PFSK-1 (cell line): ENCODE results near the gene C3orf20.

Experiments used
- REST ChIP-seq, 2 experiments: IDR thresholded peaks; 2 replicates each; pipeline versions ENCODE4 v1.6.1 to v1.8.0; 2011 to 2012; ENCODE audit warnings: low read depth in 2 of 2, low read length in 2 of 2, control low read depth in 1 of 2, inconsistent platforms in 1 of 2, mild to moderate bottlenecking in 1 of 2, moderate library complexity in 1 of 2; ENCODE audit not compliant: insufficient read depth in 1 of 2
- TAF1 ChIP-seq: IDR thresholded peaks from 2 replicates; pipeline ENCODE4 v1.6.1; 2012; ENCODE audit warnings: low read length, control low read depth, borderline replicate concordance; ENCODE audit not compliant: insufficient read depth

GRCh38 chr3:14758297-14758696, 83.4 kb downstream of the C3orf20 start:
- no peak for TF ChIP-seq REST (IDR thresholded peaks at IDR 0.05; ENCODE audit: insufficient read depth in 1 of 2, low read depth in 2 of 2, low read length in 2 of 2)
- TF ChIP-seq TAF1: no peak
